Measurements from ENCODE around the gene NDUFB4. TPM values are rescaled to one million over a fixed set of nuclear protein-coding genes. Genes with fewer than 3 reads are reported as not detected.

NDUFB4 gene
- total and polyA plus RNA-seq, 9 of the 15 experiments (the other 6 are each of a cell fraction or from before 2014, with no cell fraction given), result 124 to 670 (median 227) TPM

- no peak for TF ChIP-seq STAT6 (CRISPR knock-in tag; IDR thresholded peaks at IDR 0.05)
- TF ChIP-seq GTF2E2 (tag; IDR thresholded peaks at IDR 0.05), result no peak
- TF ChIP-seq NUFIP1 (IDR thresholded peaks at IDR 0.05; ENCODE audit: partially characterized antibody), result no peak
- TF ChIP-seq ZNF445 (CRISPR knock-in tag; IDR thresholded peaks at IDR 0.05; ENCODE audit: low read depth), result no peak
- TF ChIP-seq CBX3 (IDR thresholded peaks at IDR 0.05; ENCODE audit: borderline replicate concordance in 1 of 2, low read length in 2 of 2), result no peak
- no peak for TF ChIP-seq SETDB1 (IDR thresholded peaks at IDR 0.05; ENCODE audit: low read length)
- no peak for TF ChIP-seq THAP7 (CRISPR knock-in tag; IDR thresholded peaks at IDR 0.05)
- TF ChIP-seq ARNT (IDR thresholded peaks at IDR 0.05), result no peak
- no peak for TF ChIP-seq ZNF354B (CRISPR knock-in tag; IDR thresholded peaks at IDR 0.05)
- no peak for TF ChIP-seq SMAD2 (IDR thresholded peaks at IDR 0.05; ENCODE audit: low read depth, low read length)
- no peak for TF ChIP-seq CUX1 (CRISPR knock-in tag; IDR thresholded peaks at IDR 0.05)
- TF ChIP-seq RNF2 (IDR thresholded peaks at IDR 0.05), result no peak
- no peak for TF ChIP-seq ZNF12 (CRISPR knock-in tag; IDR thresholded peaks at IDR 0.05)
- TF ChIP-seq BHLHE40 (IDR thresholded peaks at IDR 0.05; ENCODE audit: low read length), result no peak
- no peak for TF ChIP-seq MBD1 (CRISPR knock-in tag; IDR thresholded peaks at IDR 0.05)
- TF ChIP-seq TRIM28 (IDR thresholded peaks at IDR 0.05), result no peak
- TF ChIP-seq NCOA1 (IDR thresholded peaks at IDR 0.05; ENCODE audit: low read depth), result no peak
- TF ChIP-seq ETV1 (tag; conservative IDR thresholded peaks at IDR 0.05; ENCODE audit: low read depth), result no peak
- TF ChIP-seq ZBTB26 (CRISPR knock-in tag; IDR thresholded peaks at IDR 0.05), result no peak
These were observed 27.5 kb upstream of the NDUFB4 start (continued) for GRCh38 chr3:120568598-120568997.

Measured in K562 (cell line).